ENCODE results near the gene SPSB4.

SPSB4 gene

GRCh38 chr3:141191097-141191749 is 140.1 kb downstream of the SPSB4 start:
- DNase-seq (ENCODE audit: low read depth, low spot score): peak; percentile 1
- no peak for TF ChIP-seq CTCF (IDR thresholded peaks at IDR 0.05; ENCODE audit: low read depth, low read length)
- in situ Hi-C loops (cut with HindIII; ENCODE audit: low sequenced_read_pairs): no loop called here
- H3K4me3 ChIP-seq (ENCODE audit: low read depth, low read length): no peak overlapping the region

- TF ChIP-seq CTCF (IDR thresholded peaks at IDR 0.05; ENCODE audit: low read depth, low read length): peak; percentile 98
- no peak overlapping the region for H3K4me3 ChIP-seq (ENCODE audit: low read depth, low read length)
- DNase-seq (ENCODE audit: low read depth, low spot score): peak; percentile 93
- in situ Hi-C loops (cut with HindIII; ENCODE audit: low sequenced_read_pairs): no loop called here
Measured at GRCh38 chr3:141192345-141192744, 141.2 kb downstream of the SPSB4 start.

GRCh38 chr3:141193066-141193830 is 142.1 kb downstream of the SPSB4 start:
- in situ Hi-C loops (cut with HindIII; ENCODE audit: low sequenced_read_pairs): no loop called here
- H3K4me3 ChIP-seq (ENCODE audit: low read depth, low read length): no peak overlapping the region
- no peak for TF ChIP-seq CTCF (IDR thresholded peaks at IDR 0.05; ENCODE audit: low read depth, low read length)
- no peak for DNase-seq (ENCODE audit: low read depth, low spot score)

Measured in astrocyte of the spinal cord (primary cell).